ENCODE measurements around the gene DGKZ.

The DGKZ gene

GRCh38 chr11:46321757-46322156 is 25.5 kb upstream of the DGKZ start:
- Histone ChIP-seq H3K27me3 (ENCODE audit: low read depth, low read length) (peaks cover 5% of the 10 kb centered on the region), H3K9me3 (ENCODE audit: insufficient read depth, low read length) (no peaks in the 10 kb centered on the region), H3K4me1 (ENCODE audit: low read length) (peaks cover 14% of the 10 kb centered on the region), H3K36me3 (replicated peaks; ENCODE audit: low read depth, low read length) (no peaks in the 10 kb centered on the region), H4K20me1 (ENCODE audit: insufficient read depth, low read length) (no peaks in the 10 kb centered on the region), H3K79me2 (ENCODE audit: low read length) (no peaks in the 10 kb centered on the region), H2AFZ (ENCODE audit: low read depth, low read length) (no peak overlapping the region), H3K4me3 (ENCODE audit: low read length) (no peak overlapping the region), H3K4me2 (ENCODE audit: low read length) (no peak overlapping the region), H3K27ac (ENCODE audit: low read length) (no peak overlapping the region), H3K9ac (ENCODE audit: low read length) (no peak overlapping the region)
- TF ChIP-seq CTCF (IDR thresholded peaks at IDR 0.05; ENCODE audit: low read depth, low read length) (no peak), EZH2phosphoT487 (IDR thresholded peaks at IDR 0.05; ENCODE audit: low read depth) (no peak)

- H3K79me2 ChIP-seq (ENCODE audit: low read length): no peaks in the 10 kb centered on the region
These were observed 24.5 kb upstream of the DGKZ start for GRCh38 chr11:46322759-46323158.

GRCh38 chr11:46326813-46327416 is 20.3 kb upstream of the DGKZ start:
- H3K4me1 ChIP-seq (ENCODE audit: low read length): no peaks in the 10 kb centered on the region
- no peak for TF ChIP-seq EZH2phosphoT487 (IDR thresholded peaks at IDR 0.05; ENCODE audit: low read depth)
- no peak for TF ChIP-seq CTCF (IDR thresholded peaks at IDR 0.05; ENCODE audit: low read depth, low read length)
- H3K27ac ChIP-seq (ENCODE audit: low read length): no peak overlapping the region
- no peak overlapping the region for H2AFZ ChIP-seq (ENCODE audit: low read depth, low read length)
- H3K79me2 ChIP-seq (ENCODE audit: low read length): no peaks in the 10 kb centered on the region
- peaks cover 27% of the 10 kb centered on the region for H3K27me3 ChIP-seq (ENCODE audit: low read depth, low read length)
- H4K20me1 ChIP-seq (ENCODE audit: insufficient read depth, low read length): no peaks in the 10 kb centered on the region
- no peaks in the 10 kb centered on the region for H3K36me3 ChIP-seq (replicated peaks; ENCODE audit: low read depth, low read length)
- no peak overlapping the region for H3K4me3 ChIP-seq (ENCODE audit: low read length)
- H3K9ac ChIP-seq (ENCODE audit: low read length): no peak overlapping the region
- no peak overlapping the region for H3K4me2 ChIP-seq (ENCODE audit: low read length)
- H3K9me3 ChIP-seq (ENCODE audit: insufficient read depth, low read length): no peaks in the 10 kb centered on the region

More at GRCh38 chr11:46322759-46323158, 24.5 kb upstream of the DGKZ start:
- Histone ChIP-seq H3K9me3 (ENCODE audit: insufficient read depth, low read length) (no peaks in the 10 kb centered on the region), H3K4me3 (ENCODE audit: low read length) (no peak overlapping the region), H3K36me3 (replicated peaks; ENCODE audit: low read depth, low read length) (no peaks in the 10 kb centered on the region), H4K20me1 (ENCODE audit: insufficient read depth, low read length) (no peaks in the 10 kb centered on the region), H3K9ac (ENCODE audit: low read length) (no peak overlapping the region), H3K4me1 (ENCODE audit: low read length) (peaks cover 14% of the 10 kb centered on the region), H3K27ac (ENCODE audit: low read length) (no peak overlapping the region), H3K4me2 (ENCODE audit: low read length) (no peak overlapping the region), H3K27me3 (ENCODE audit: low read depth, low read length) (peaks cover 10% of the 10 kb centered on the region), H2AFZ (ENCODE audit: low read depth, low read length) (no peak overlapping the region)
- TF ChIP-seq EZH2phosphoT487 (IDR thresholded peaks at IDR 0.05; ENCODE audit: low read depth): no peak
- peak; percentile 15; the same call in 1 of the 2 replicates for TF ChIP-seq CTCF (IDR thresholded peaks at IDR 0.05; ENCODE audit: low read depth, low read length)

GRCh38 chr11:46327829-46328228 is 19.4 kb upstream of the DGKZ start:
- Histone ChIP-seq H3K27ac (ENCODE audit: low read length) (no peak overlapping the region), H3K4me1 (ENCODE audit: low read length) (no peaks in the 10 kb centered on the region), H4K20me1 (ENCODE audit: insufficient read depth, low read length) (no peaks in the 10 kb centered on the region), H2AFZ (ENCODE audit: low read depth, low read length) (no peak overlapping the region), H3K4me2 (ENCODE audit: low read length) (no peak overlapping the region), H3K79me2 (ENCODE audit: low read length) (no peaks in the 10 kb centered on the region), H3K4me3 (ENCODE audit: low read length) (no peak overlapping the region), H3K27me3 (ENCODE audit: low read depth, low read length) (peaks cover 27% of the 10 kb centered on the region), H3K9ac (ENCODE audit: low read length) (no peak overlapping the region), H3K36me3 (replicated peaks; ENCODE audit: low read depth, low read length) (no peaks in the 10 kb centered on the region), H3K9me3 (ENCODE audit: insufficient read depth, low read length) (no peaks in the 10 kb centered on the region)
- TF ChIP-seq EZH2phosphoT487 (IDR thresholded peaks at IDR 0.05; ENCODE audit: low read depth) (no peak), CTCF (IDR thresholded peaks at IDR 0.05; ENCODE audit: low read depth, low read length) (no peak)

Measured in OCI-LY3 (cell line).